HEK293T (cell line): ENCODE data around the gene CSTB.

Source experiments
- FOXM1 ChIP-seq: fragments of 450-650 bp; IDR thresholded peaks from 2 replicates; pipeline ENCODE4 v1.6.1; 2017; ENCODE audit warnings: mild to moderate bottlenecking, borderline replicate concordance
- SP1 ChIP-seq: fragments of 450-650 bp; IDR thresholded peaks from 2 replicates; pipeline ENCODE4 v1.6.1; 2017

DNA sequence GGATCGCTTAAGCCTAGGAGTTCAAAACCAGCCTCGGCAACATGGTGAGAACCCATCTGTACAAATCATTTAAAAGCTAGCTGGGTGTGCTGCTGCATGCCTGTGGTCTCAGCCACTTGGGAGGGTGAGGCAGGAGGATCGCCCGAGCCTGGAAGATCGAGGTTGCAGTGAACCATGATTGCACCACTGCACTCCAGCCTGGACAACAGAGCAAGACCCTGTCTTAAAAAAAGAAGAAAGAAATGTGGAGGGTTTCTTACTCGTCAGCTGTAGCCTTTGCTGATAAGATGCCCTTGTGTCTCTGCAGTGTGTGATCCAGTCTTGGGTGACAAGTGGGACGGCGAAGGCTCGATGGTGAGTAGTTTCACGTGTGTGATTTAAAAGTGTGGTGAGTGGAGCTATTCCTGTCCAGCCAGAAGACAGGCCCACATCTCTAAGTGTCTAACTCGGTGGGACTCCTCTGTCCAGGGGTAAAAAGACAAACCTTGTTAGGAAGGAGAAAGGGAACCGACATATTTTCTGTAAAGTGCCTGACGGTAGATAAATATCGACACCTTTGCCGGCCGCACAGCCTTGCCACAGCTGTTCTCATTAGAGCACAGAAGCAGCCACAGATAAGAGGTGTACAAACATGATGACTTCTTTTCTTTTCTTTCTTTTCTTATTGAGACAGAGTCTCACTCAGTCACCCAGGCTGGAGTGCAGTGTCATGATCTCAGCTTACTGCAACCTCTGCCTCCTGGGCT is 30.2 kb downstream of the CSTB start:
- TF ChIP-seq FOXM1 = no peak
- TF ChIP-seq SP1 = no peak
